H1 (cell line): ENCODE data around the gene B4GALNT1. TPM values are rescaled to one million over a fixed set of nuclear protein-coding genes. Genes with fewer than 3 reads are reported as not detected.

Experiments
- BRCA1 ChIP-seq: IDR thresholded peaks from 2 replicates; pipeline ENCODE4 v1.6.1; 2012; ENCODE audit warnings: low read depth, low read length, improper control_type of control experiment
- CBX5 ChIP-seq: fragments of 300-800, 300-1000 bp; sonication (generic); IDR thresholded peaks from 2 replicates; pipeline ENCODE4 v1.7.1; 2016; ENCODE audit warnings: antibody characterized with exemption, low read length, low read depth
- EP300 ChIP-seq, 2 experiments: IDR thresholded peaks; 1 replicate in 1 of 2; 2 replicates in 1 of 2; pipeline ENCODE4 v1.6.1; 2011 to 2012; ENCODE audit warnings: low read depth in 2 of 2, low read length in 2 of 2, mild to moderate bottlenecking in 2 of 2, borderline replicate concordance in 1 of 2, inconsistent platforms in 1 of 2, moderate library complexity in 1 of 2
- KDM1A ChIP-seq: fragments of 200-600, 300-600 bp; sonication (generic); IDR thresholded peaks from 2 replicates; pipeline ENCODE4 v1.7.1; 2016; ENCODE audit warnings: mild to moderate bottlenecking, low read length, borderline replicate concordance
- POU5F1 ChIP-seq: IDR thresholded peaks from 2 replicates; pipeline ENCODE4 v1.6.1; 2011; ENCODE audit warnings: low read depth, mild to moderate bottlenecking, low read length, moderate library complexity
- RAD21 ChIP-seq, 2 experiments: IDR thresholded peaks in 1 of 2; conservative IDR thresholded peaks in 1 of 2; 2 replicates each; pipeline ENCODE4 v1.6.1; 2011; ENCODE audit warnings: low read depth in 2 of 2, low read length in 2 of 2, improper control_type of control experiment in 1 of 2, inconsistent platforms in 1 of 2, mild to moderate bottlenecking in 1 of 2, moderate library complexity in 1 of 2
- SIRT6 ChIP-seq: IDR thresholded peaks from one replicate; pipeline ENCODE4 v1.7.1; 2012; ENCODE audit warnings: low read length, inconsistent platforms
- SRF ChIP-seq: IDR thresholded peaks from 2 replicates; pipeline ENCODE4 v1.6.1; 2011; ENCODE audit warnings: mild to moderate bottlenecking, low read depth, low read length, moderate library complexity
- SUZ12 ChIP-seq: fragments of 200-600 bp; sonication (generic); IDR thresholded peaks from 2 replicates; pipeline ENCODE4 v1.6.1; 2012; ENCODE audit warnings: mild to moderate bottlenecking, inconsistent platforms, low read length, moderate library complexity, mixed read lengths
- YY1 ChIP-seq: IDR thresholded peaks from 2 replicates; pipeline ENCODE4 v1.6.1; 2011; ENCODE audit warnings: low read depth, mild to moderate bottlenecking, low read length
- polyA plus RNA-seq, 7 experiments: library from polyadenylated mRNA; depleted of rRNA in 3 of 7; stranded (reverse) in 5 of 7; unstranded in 2 of 7; fragments of >200 nt in 5 of 7; fragments of 200-250 nt in 2 of 7; gene quantifications; 1 replicate in 5 of 7; 2 replicates in 1 of 7; 4 replicates in 1 of 7; pipeline versions ENCODE4 v1.2.1 to v1.2.3, GENCODE V29; 2011 to 2013; ENCODE audit warnings: missing spikeins in 2 of 7, mixed read lengths in 2 of 7
- total RNA-seq: library from RNA; stranded (reverse); fragmentation: NEBNext Ultra II Directional; extraction: Animal tissue kit (Norgen Biotek cat#: 25700); gene quantifications from 2 replicates; pipeline ENCODE4 v1.2.1, GENCODE V29; 2021
- TF ChIP-seq, protein P1 (sequence below): fragments of 300-600 bp; sonication (generic); IDR thresholded peaks from 2 replicates; pipeline ENCODE4 v1.7.1; 2012; ENCODE audit warnings: low read length, moderate library complexity, mild to moderate bottlenecking, inconsistent platforms; ENCODE audit not compliant: insufficient replicate concordance

Gene B4GALNT1
- total and polyA plus RNA-seq, 2 of the 8 experiments (the other 6 are each of a cell fraction or from before 2014, with no cell fraction given) = 1.5 to 2.3 TPM

DNA sequence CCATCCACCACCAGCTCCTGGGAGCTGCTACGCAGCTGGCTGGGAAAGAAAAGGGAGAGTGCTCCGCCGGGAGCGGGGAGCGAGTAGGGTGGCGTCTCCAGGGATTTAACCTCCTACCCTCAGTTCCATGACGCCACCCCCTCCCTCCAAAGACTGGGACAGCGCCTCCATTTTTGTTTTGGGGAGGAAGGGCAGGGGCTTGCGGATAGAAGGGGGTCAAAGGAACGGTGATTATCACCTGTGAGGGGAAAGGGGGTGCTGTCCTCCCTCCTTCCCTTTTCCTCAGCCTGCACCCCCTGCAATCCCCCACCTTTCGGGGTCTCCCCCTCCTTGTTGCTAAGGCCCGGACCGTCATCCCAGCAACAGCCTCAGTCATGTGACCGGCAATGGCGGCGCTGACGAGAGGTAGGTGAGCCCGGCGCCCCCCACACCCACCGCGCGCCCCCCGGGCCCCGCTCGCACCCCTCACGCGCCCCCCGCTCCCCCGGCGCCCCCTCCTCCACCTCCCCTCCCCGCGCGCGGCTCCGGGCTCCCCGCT lies 28.5 kb downstream of the B4GALNT1 start, which contains the start of gene DTX3 (continued):
- TF ChIP-seq, protein P1, sequence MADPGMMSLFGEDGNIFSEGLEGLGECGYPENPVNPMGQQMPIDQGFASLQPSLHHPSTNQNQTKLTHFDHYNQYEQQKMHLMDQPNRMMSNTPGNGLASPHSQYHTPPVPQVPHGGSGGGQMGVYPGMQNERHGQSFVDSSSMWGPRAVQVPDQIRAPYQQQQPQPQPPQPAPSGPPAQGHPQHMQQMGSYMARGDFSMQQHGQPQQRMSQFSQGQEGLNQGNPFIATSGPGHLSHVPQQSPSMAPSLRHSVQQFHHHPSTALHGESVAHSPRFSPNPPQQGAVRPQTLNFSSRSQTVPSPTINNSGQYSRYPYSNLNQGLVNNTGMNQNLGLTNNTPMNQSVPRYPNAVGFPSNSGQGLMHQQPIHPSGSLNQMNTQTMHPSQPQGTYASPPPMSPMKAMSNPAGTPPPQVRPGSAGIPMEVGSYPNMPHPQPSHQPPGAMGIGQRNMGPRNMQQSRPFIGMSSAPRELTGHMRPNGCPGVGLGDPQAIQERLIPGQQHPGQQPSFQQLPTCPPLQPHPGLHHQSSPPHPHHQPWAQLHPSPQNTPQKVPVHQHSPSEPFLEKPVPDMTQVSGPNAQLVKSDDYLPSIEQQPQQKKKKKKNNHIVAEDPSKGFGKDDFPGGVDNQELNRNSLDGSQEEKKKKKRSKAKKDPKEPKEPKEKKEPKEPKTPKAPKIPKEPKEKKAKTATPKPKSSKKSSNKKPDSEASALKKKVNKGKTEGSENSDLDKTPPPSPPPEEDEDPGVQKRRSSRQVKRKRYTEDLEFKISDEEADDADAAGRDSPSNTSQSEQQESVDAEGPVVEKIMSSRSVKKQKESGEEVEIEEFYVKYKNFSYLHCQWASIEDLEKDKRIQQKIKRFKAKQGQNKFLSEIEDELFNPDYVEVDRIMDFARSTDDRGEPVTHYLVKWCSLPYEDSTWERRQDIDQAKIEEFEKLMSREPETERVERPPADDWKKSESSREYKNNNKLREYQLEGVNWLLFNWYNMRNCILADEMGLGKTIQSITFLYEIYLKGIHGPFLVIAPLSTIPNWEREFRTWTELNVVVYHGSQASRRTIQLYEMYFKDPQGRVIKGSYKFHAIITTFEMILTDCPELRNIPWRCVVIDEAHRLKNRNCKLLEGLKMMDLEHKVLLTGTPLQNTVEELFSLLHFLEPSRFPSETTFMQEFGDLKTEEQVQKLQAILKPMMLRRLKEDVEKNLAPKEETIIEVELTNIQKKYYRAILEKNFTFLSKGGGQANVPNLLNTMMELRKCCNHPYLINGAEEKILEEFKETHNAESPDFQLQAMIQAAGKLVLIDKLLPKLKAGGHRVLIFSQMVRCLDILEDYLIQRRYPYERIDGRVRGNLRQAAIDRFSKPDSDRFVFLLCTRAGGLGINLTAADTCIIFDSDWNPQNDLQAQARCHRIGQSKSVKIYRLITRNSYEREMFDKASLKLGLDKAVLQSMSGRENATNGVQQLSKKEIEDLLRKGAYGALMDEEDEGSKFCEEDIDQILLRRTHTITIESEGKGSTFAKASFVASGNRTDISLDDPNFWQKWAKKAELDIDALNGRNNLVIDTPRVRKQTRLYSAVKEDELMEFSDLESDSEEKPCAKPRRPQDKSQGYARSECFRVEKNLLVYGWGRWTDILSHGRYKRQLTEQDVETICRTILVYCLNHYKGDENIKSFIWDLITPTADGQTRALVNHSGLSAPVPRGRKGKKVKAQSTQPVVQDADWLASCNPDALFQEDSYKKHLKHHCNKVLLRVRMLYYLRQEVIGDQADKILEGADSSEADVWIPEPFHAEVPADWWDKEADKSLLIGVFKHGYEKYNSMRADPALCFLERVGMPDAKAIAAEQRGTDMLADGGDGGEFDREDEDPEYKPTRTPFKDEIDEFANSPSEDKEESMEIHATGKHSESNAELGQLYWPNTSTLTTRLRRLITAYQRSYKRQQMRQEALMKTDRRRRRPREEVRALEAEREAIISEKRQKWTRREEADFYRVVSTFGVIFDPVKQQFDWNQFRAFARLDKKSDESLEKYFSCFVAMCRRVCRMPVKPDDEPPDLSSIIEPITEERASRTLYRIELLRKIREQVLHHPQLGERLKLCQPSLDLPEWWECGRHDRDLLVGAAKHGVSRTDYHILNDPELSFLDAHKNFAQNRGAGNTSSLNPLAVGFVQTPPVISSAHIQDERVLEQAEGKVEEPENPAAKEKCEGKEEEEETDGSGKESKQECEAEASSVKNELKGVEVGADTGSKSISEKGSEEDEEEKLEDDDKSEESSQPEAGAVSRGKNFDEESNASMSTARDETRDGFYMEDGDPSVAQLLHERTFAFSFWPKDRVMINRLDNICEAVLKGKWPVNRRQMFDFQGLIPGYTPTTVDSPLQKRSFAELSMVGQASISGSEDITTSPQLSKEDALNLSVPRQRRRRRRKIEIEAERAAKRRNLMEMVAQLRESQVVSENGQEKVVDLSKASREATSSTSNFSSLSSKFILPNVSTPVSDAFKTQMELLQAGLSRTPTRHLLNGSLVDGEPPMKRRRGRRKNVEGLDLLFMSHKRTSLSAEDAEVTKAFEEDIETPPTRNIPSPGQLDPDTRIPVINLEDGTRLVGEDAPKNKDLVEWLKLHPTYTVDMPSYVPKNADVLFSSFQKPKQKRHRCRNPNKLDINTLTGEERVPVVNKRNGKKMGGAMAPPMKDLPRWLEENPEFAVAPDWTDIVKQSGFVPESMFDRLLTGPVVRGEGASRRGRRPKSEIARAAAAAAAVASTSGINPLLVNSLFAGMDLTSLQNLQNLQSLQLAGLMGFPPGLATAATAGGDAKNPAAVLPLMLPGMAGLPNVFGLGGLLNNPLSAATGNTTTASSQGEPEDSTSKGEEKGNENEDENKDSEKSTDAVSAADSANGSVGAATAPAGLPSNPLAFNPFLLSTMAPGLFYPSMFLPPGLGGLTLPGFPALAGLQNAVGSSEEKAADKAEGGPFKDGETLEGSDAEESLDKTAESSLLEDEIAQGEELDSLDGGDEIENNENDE = no peak
- TF ChIP-seq BRCA1 (no peak), RAD21 (IDR thresholded peaks at IDR 0.05 in 1 of 2, conservative IDR thresholded peaks at IDR 0.05 in 1 of 2; ENCODE audit: low read depth in 2 of 2, low read length in 2 of 2) (no peak), YY1 (peak; percentile 90), SRF (no peak), POU5F1 (no peak), EP300 (IDR thresholded peaks at IDR 0.05; ENCODE audit: borderline replicate concordance in 1 of 2, low read depth in 2 of 2, low read length in 2 of 2) (no peak), CBX5 (no peak), SIRT6 (no peak), KDM1A (no peak), SUZ12 (no peak)
